ENCODE results near the gene NT5DC3. TPM values are rescaled to one million over a fixed set of nuclear protein-coding genes. Genes with fewer than 3 reads are reported as not detected.
"Not testable (repeated sequence)": the region's sequence is repeated elsewhere in the genome, so short reads cannot be mapped to it uniquely, and the experiment has no call there.

NT5DC3 gene
- total RNA-seq, 4 donors from 2014 or later, result 4.1 to 10.2 (median 7.0) TPM

- no peak for DNase-seq (ENCODE audit: low spot score)
- no peak for ATAC-seq (ENCODE audit: low FRiP score)
- TF ChIP-seq CTCF (IDR thresholded peaks at IDR 0.05), result no peak
Measured at GRCh38 chr12:103839609-103840461, 1.2 kb downstream of the NT5DC3 start.

- no peak for TF ChIP-seq CTCF (IDR thresholded peaks at IDR 0.05)
- DNase-seq (ENCODE audit: low spot score), result no peak
- ATAC-seq (ENCODE audit: low FRiP score), result no peak
Measured at GRCh38 chr12:103839103-103839502, 1.9 kb downstream of the NT5DC3 start.

- no peak for TF ChIP-seq CTCF (IDR thresholded peaks at IDR 0.05)
- ATAC-seq (ENCODE audit: low FRiP score) (no peak), DNase-seq (ENCODE audit: low spot score) (no peak)
Measured at GRCh38 chr12:103838254-103838914, 2.6 kb downstream of the NT5DC3 start.

GRCh38 chr12:103836345-103836744 is 4.7 kb downstream of the NT5DC3 start:
- TF ChIP-seq CTCF (IDR thresholded peaks at IDR 0.05), result no peak
- DNase-seq (ENCODE audit: low spot score), result no peak
- no peak for ATAC-seq (ENCODE audit: low FRiP score)

- ATAC-seq (ENCODE audit: low FRiP score); DNase-seq (ENCODE audit: low spot score): not testable (repeated sequence)
Measured at GRCh38 chr12:103835747-103836335, 5.2 kb downstream of the NT5DC3 start.

- no peak for TF ChIP-seq CTCF (IDR thresholded peaks at IDR 0.05)
- no peak for DNase-seq (ENCODE audit: low spot score)
- no peak for ATAC-seq (ENCODE audit: low FRiP score)
Measured at GRCh38 chr12:103834942-103835341, 6.1 kb downstream of the NT5DC3 start.

GRCh38 chr12:103833891-103834290 is 7.1 kb downstream of the NT5DC3 start:
- DNase-seq (ENCODE audit: low spot score) (no peak), ATAC-seq (ENCODE audit: low FRiP score) (no peak)
- TF ChIP-seq CTCF (IDR thresholded peaks at IDR 0.05), result no peak

Data from omental fat pad (tissue), 4 donors.